ENCODE measurements around the gene ELMO2.

DNA sequence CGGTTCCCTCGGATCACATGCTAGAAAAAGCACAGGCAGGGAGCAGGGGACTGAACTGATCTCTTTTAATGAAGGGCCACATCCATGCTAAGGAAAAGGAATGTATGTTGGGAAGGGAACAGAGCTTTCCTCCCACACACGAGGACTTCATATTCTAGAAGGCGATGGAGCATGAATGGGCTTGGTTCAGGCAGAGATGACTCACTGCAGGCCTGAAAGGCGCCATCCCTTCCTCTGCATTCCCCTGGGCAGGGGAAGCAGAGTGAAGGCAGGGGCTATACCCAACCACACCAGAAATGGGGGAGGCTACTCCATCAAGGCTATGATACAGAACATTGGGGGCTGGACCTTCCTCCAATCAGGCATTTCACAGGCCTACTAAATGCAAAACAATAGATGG, 30.6 kb downstream of the ELMO2 start:
- TF ChIP-seq POLR2A (IDR thresholded peaks at IDR 0.05; ENCODE audit: low read depth, low read length) (no peak), POLR2AphosphoS5 (IDR thresholded peaks at IDR 0.05; ENCODE audit: low read depth, low read length) (no peak)
